Adipose tissue (tissue), 3 donors: ENCODE results near the gene ASB12. TPM values are rescaled to one million over a fixed set of nuclear protein-coding genes. Genes with fewer than 3 reads are reported as not detected.
"Not testable (repeated sequence)": the region's sequence is repeated elsewhere in the genome, so short reads cannot be mapped to it uniquely, and the experiment has no call there.

Experiments
- H3K27ac ChIP-seq: one replicate; pipeline ENCODE4 v1.5.1; 2013; ENCODE audit warnings: low read depth, low read length
- WGBS, 3 donors: extraction: QIAGEN DNeasy Blood & Tissue Kit; methylation state at CpG; one replicate each; pipeline ENCODE4 v1.1.7; 2013; 5-methylcytosine and 5-hydroxymethylcytosine counted together
- polyA plus RNA-seq, 3 donors: library from polyadenylated mRNA; stranded (reverse); fragments of 200-250 nt; gene quantifications; one replicate each; pipeline ENCODE4 v1.2.3, GENCODE V29; 2013
- donor health status: healthy with polysubstance abuse.
- donor health status: Bipolar disorder and iron deficiency.
- donor health status: healthy.

ASB12 gene
- polyA plus RNA-seq, result under 1 TPM in 2 of 3 donors, not detected in 1; 0.05 to 0.12 TPM

DNA sequence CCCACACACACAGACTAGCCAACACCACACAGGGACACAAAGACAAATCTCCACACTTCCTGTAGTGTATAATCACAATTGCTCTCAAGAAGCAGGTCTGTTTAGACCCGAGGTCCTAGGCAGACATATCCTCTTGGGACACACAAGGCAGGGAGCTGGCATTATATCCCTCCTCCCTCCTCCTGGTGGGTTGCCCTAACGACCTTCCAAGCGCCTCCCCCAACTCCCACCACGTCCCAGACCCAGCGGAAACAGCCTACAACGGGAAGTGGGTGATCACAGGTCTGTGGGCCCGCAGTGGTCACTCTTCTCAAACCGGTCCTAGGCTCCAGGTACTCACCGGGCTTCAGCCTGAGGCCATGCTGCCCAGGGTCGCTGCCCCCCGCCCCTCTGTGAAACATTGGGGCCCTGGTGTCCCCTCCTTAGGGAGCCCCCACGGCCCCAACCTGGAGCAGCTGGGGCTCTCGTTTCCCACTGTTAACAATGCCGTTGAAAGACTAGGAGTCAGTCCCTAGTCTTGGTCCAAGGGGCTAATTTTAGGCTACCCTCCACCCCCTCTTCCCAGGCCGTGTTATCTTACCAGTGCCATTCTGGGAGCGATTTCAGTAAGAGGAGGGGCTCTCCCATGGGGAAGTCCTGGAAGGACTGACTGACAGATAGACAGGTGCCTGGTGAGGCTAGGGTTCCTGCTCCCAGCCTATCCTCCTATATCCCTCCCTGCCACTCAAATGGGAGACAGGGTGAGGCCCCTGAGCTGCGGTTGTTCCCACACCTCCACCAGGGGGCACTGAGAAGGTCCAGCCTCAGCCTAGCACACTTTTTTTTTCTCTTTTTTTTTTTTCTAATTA, at the start of gene ASB12:
Gene ASB12 (minus strand): TSS at position 485 of the 848 bp plus-strand sequence. CDS start 4,957 bp downstream, outside the sequence.
- WGBS, 3 donors, result 59 to 83% (median 72%) methylated on average over 11 to 17 of the region's 17 CpGs
- no peak within 1 kb of the TSS for H3K27ac ChIP-seq

DNA sequence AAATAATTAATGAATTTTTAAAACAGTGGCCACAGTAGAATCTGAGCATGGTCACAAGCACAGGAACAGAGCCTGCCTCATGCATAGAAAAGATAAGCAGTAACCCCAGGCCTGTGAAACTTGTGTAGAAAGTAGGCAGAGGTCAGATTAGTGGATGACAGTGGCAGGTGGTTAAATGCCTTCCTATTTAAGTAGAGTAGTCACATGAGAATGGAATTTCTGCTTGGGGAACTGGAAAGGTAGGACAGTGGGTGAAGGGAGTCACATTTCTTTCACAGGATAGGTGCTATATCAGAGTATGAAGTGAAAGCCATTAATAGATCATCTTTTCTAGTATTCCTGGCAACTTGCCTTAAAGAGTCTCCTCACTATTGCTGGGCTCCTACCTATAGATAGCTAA, 34.9 kb upstream of the ASB12 start:
- H3K27ac ChIP-seq, result no peak overlapping the region

- H3K27ac ChIP-seq, result no peak overlapping the region
- WGBS, 3 donors, result 31 to 53% (median 43%) methylated on average over 3 of the region's 3 CpGs
Measured at GRCh38 chrX:64229154-64229553, 1.3 kb downstream of the ASB12 start.

- H3K27ac ChIP-seq, result no peak overlapping the region
- 88 to 98% (median 94%) methylated on average over 4 of the region's 4 CpGs for WGBS, 3 donors
Measured at GRCh38 chrX:64218023-64218422, 12.4 kb downstream of the ASB12 start.

DNA sequence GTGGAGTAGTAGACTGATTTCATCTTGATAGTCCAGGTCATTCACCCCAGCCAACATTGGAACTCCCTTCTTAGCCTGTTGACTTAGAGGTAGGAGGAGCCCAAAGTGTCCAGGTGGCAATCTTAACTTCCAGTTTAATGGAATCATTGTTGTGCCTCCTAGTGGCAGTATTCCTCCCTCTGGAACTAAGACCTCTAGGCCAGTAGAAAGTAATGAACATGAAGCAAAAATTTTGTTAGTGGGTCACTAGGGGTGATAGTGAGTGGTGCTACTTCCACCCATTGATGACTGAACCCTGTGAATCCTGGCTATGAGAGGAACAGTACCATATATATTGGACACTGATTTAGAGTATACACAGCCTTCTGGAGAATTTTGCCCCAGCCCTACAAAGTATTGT, 16.4 kb downstream of the ASB12 start:
- not testable (repeated sequence) for H3K27ac ChIP-seq

DNA sequence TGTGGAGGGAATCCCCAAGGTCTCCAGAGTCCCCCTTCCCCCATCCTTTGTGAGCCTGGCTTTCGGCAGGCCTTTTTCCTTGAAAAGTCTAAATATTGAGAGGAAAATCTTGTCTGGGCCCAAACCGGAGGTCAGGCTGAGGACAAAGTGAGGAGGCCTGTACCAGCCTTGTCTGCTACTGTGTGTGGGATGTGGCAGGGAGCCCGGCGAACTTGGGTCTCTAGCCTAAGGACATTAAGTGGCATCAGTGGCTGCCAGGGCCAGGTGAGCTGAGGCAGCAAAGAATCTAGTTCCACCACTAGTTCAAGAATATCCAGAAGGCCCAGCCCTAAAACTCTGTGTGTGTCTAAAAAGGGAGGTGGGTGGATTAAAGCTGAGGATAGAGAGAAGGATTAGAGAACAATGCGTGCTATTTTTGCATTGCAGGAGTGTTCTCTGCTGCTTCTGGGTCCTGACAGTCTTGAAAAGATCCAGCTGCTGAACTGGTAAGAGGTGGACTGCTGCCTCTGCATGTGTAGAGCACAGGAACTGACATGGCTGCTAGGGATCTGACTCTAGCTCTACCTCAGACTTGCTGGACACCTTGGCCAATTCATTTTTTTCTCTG, 23.7 kb downstream of the ASB12 start:
- WGBS, 3 donors, result 8 to 66% (median 35%) methylated on average over 5 of the region's 5 CpGs

GRCh38 chrX:64205735-64206501, 24.5 kb downstream of the ASB12 start:
- H3K27ac ChIP-seq, result no peak overlapping the region
- 0 to 29% (median 2%) methylated on average over 23 to 45 of the region's 45 CpGs for WGBS, 3 donors

More for the DNA sequence above, 23.7 kb downstream of the ASB12 start:
- no peak overlapping the region for H3K27ac ChIP-seq

DNA sequence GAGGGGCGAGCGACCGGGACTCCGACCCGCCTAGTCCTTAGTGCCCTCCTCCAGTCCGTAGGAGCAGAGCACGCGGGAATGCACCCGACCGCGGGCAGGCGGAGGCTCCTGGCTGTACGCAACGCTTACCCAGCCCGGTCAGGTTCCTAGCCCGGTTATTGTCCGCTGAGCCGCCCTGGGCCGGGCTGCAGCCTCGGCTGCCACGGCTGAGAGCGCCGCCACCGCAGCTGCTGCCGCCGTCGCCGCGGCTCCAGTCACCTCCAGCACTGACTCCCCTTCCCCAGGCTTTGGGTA, 25.0 kb downstream of the ASB12 start, which contains the start of gene AMER1:
Gene AMER1 (minus strand): TSS at position 268 of the 294 bp plus-strand sequence. CDS start 12,422 bp downstream, outside the sequence.
- H3K27ac ChIP-seq, result no peak within 1 kb of the TSS
- 0 to 39% (median 0%) methylated on average over 4 to 29 of the region's 29 CpGs for WGBS, 3 donors

- WGBS, 3 donors, result 1 to 26% (median 1%) methylated on average over 18 to 46 of the region's 46 CpGs
- no peak overlapping the region for H3K27ac ChIP-seq
Measured at GRCh38 chrX:64204701-64205440, 25.5 kb downstream of the ASB12 start.

DNA sequence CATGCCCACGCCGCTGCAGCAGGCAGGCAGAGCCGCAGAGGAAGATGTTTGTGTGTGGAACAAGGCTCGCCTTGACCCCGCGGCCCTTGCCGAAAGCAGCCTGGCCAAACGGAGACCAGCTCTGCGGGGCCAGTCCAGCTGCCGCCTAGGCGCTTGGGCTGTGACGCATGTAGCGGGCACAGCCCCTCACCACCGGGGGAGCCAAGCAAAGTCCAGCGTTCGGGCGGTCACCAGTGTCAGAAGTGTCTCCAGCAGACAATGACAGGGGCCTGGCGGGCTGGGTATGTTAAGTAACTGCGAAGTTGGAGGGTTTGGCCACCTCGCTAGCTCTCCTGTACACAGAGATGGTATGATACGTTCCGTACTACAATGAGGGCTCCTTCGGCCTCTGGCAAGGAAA, 26.2 kb downstream of the ASB12 start:
- no peak overlapping the region for H3K27ac ChIP-seq
- WGBS, 3 donors, result 17 to 67% (median 47%) methylated on average over 21 to 23 of the region's 23 CpGs

DNA sequence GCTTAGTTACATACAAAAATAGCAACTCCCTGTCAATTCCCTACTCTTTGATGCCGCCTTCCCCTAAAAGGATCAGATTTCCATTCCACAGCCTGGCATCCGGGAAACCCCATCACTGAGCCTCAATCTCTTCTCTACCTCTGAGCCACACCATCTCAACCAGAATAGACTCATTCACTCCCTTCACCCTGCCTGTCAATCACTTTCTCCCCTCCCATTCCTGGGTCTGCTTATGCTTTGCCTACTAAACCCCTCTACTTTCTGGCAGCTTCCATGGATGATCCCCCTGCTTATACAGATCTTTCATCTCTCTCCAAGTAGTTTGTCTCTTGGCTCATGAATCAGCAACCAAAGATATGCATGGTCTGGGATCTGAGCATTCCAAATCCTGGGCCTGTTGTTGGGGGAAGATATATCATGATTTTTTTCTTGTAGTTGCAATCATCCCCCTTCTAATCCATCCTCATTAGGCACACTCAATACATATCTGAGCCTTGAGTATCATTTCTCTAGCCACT, 27.5 kb downstream of the ASB12 start:
- 77 to 87% (median 86%) methylated on average over 2 of the region's 2 CpGs for WGBS, 3 donors
- no peak overlapping the region for H3K27ac ChIP-seq

GRCh38 chrX:64198036-64198435, 32.4 kb downstream of the ASB12 start:
- no peak overlapping the region for H3K27ac ChIP-seq

DNA sequence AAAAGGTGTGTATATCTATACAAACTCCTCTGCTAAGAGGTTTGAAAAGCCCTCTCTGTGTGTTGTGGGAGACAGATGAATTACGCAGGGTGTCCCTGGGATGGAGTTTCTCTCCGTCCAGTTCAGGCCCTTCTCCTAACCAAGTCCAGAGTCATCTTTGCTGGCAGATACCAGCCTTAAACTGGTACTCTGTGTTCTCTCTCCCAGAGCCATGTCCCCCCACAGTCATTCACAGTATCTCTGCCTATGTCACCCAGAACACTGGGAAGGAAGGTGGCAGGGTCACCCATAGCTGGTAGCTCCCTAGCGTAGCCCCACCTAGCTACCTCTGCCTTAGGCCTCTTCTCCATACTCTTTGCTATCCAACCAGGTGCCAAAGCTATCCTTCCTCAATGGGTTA, 33.8 kb downstream of the ASB12 start:
- WGBS, 3 donors, result 91 to 100% (median 96%) methylated on average over 3 of the region's 3 CpGs
- no peak overlapping the region for H3K27ac ChIP-seq

GRCh38 chrX:64195862-64196261, 34.5 kb downstream of the ASB12 start:
- 52 to 87% (median 67%) methylated on average over 1 of the region's 1 CpG for WGBS, 3 donors
- H3K27ac ChIP-seq, result no peak overlapping the region

GRCh38 chrX:64192673-64193072, 37.7 kb downstream of the ASB12 start:
- 58 to 81% (median 75%) methylated on average over 5 of the region's 5 CpGs for WGBS, 3 donors
- H3K27ac ChIP-seq, result no peak overlapping the region

GRCh38 chrX:64192040-64192439, 38.4 kb downstream of the ASB12 start:
- H3K27ac ChIP-seq, result no peak overlapping the region
- 83 to 100% (median 89%) methylated on average over 2 to 3 of the region's 3 CpGs for WGBS, 3 donors

- 92 to 96% (median 94%) methylated on average over 18 to 19 of the region's 19 CpGs for WGBS, 3 donors
- no peak overlapping the region for H3K27ac ChIP-seq
Measured at GRCh38 chrX:64191281-64192010, 39.0 kb downstream of the ASB12 start.
